Suprapubic skin (tissue), 4 donors: ENCODE results near the gene H2BW2.

Experiments used
- CTCF ChIP-seq, 2 donors: fragments of 200-600 bp in 1 of 2; fragments of 450-650 bp in 1 of 2; sonication (generic) in 1 of 2; IDR thresholded peaks; one replicate each; pipeline ENCODE4 v1.5.1; 2016 to 2019; ENCODE audit warnings: antibody characterized with exemption in 2 of 2, mild to moderate bottlenecking in 1 of 2, moderate library complexity in 1 of 2
- EP300 ChIP-seq: sonication (generic); formaldehyde crosslinking; IDR thresholded peaks from one replicate; pipeline ENCODE4 v1.6.1; 2017; ENCODE audit warnings: antibody characterized with exemption
- POLR2A ChIP-seq, 2 donors: fragments of 450-650 bp; IDR thresholded peaks; one replicate each; pipeline ENCODE4 v1.6.1; 2017; ENCODE audit warnings: antibody characterized with exemption in 2 of 2, mild to moderate bottlenecking in 2 of 2, moderate library complexity in 2 of 2
- POLR2AphosphoS5 ChIP-seq, 3 donors: sonication (generic); formaldehyde crosslinking; IDR thresholded peaks; one replicate each; pipeline ENCODE4 v1.6.1; 2017; ENCODE audit warnings: antibody characterized with exemption in 3 of 3

- TF ChIP-seq POLR2A (IDR thresholded peaks at IDR 0.05) (no peak), CTCF (IDR thresholded peaks at IDR 0.05) (no peak), EP300 (no peak), POLR2AphosphoS5 (IDR thresholded peaks at IDR 0.05) (no peak)
Observed at GRCh38 chrX:104013606-104014005, 26.1 kb upstream of the H2BW2 start, which contains the start of gene H2BW1.
